ENCODE data around the gene BCAS4.
A peak's percentile ranks its signal among the peaks of the same experiment; 100 is the strongest.
"Not testable (repeated sequence)": the region's sequence is repeated elsewhere in the genome, so short reads cannot be mapped to it uniquely, and the experiment has no call there.

The BCAS4 gene

GRCh38 chr20:50771419-50772080, 23.3 kb upstream of the BCAS4 start:
- not testable (repeated sequence) for DNase-seq (ENCODE audit: low read depth in 2 of 3, low spot score in 2 of 3)

GRCh38 chr20:50772420-50773185, 22.3 kb upstream of the BCAS4 start:
- DNase-seq (ENCODE audit: low read depth in 2 of 3, low spot score in 2 of 3), result no peak

- DNase-seq (ENCODE audit: low read depth in 2 of 3, low spot score in 2 of 3), result no peak
Measured at GRCh38 chr20:50774515-50774914, 20.3 kb upstream of the BCAS4 start.

GRCh38 chr20:50776122-50776817, 18.6 kb upstream of the BCAS4 start:
- DNase-seq (ENCODE audit: low read depth in 2 of 3, low spot score in 2 of 3), result no peak

- no peak for DNase-seq (ENCODE audit: low read depth in 2 of 3, low spot score in 2 of 3)
Measured at GRCh38 chr20:50777373-50777772, 17.5 kb upstream of the BCAS4 start.

- DNase-seq (ENCODE audit: low read depth in 2 of 3, low spot score in 2 of 3), result not testable (repeated sequence)
Measured at GRCh38 chr20:50778994-50779393, 15.9 kb upstream of the BCAS4 start.

GRCh38 chr20:50783390-50783789, 11.5 kb upstream of the BCAS4 start:
- no peak for DNase-seq (ENCODE audit: low read depth in 2 of 3, low spot score in 2 of 3)

GRCh38 chr20:50783903-50784302, 11.0 kb upstream of the BCAS4 start:
- no peak for DNase-seq (ENCODE audit: low read depth in 2 of 3, low spot score in 2 of 3)

GRCh38 chr20:50784464-50784863, 10.4 kb upstream of the BCAS4 start:
- no peak for DNase-seq (ENCODE audit: low read depth in 2 of 3, low spot score in 2 of 3)

GRCh38 chr20:50786703-50787102, 8.2 kb upstream of the BCAS4 start:
- DNase-seq (ENCODE audit: low read depth in 2 of 3, low spot score in 2 of 3), result no peak

GRCh38 chr20:50787181-50787580, 7.7 kb upstream of the BCAS4 start:
- no peak for DNase-seq (ENCODE audit: low read depth in 2 of 3, low spot score in 2 of 3)

- no peak for DNase-seq (ENCODE audit: low read depth in 2 of 3, low spot score in 2 of 3)
Measured at GRCh38 chr20:50788045-50788991, 6.5 kb upstream of the BCAS4 start.

GRCh38 chr20:50789968-50790650, 4.8 kb upstream of the BCAS4 start:
- DNase-seq (ENCODE audit: low read depth in 2 of 3, low spot score in 2 of 3), result no peak

GRCh38 chr20:50790651-50791277, 4.1 kb upstream of the BCAS4 start:
- DNase-seq (ENCODE audit: low read depth in 2 of 3, low spot score in 2 of 3), result peak; percentile 57 to 69 (median 61)

- DNase-seq (ENCODE audit: low read depth in 2 of 3, low spot score in 2 of 3), result no peak
Measured at GRCh38 chr20:50792708-50793574, 1.9 kb upstream of the BCAS4 start.

GRCh38 chr20:50793575-50794016, 1.3 kb upstream of the BCAS4 start:
- DNase-seq (ENCODE audit: low read depth in 2 of 3, low spot score in 2 of 3), result not testable (repeated sequence)

GRCh38 chr20:50794181-50794845, 548 bp upstream of the BCAS4 start:
- DNase-seq (ENCODE audit: low read depth in 2 of 3, low spot score in 2 of 3), result no peak

GRCh38 chr20:50797142-50797541, 2.3 kb downstream of the BCAS4 start:
- no peak for DNase-seq (ENCODE audit: low read depth in 2 of 3, low spot score in 2 of 3)
